Endothelial cell of umbilical vein (primary cell): Measurements from ENCODE around the gene CTNS. TPM values are rescaled to one million over a fixed set of nuclear protein-coding genes. Genes with fewer than 3 reads are reported as not detected.

ENCODE experiments used
- BruUV-seq: library from RNA; stranded (reverse); fragments of 400-500 nt; replicated peaks from 2 replicates; lab custom pipeline; 2021; lab: Mats Ljungman, UMichigan
- CTCF ChIA-PET: fragments of 300-600, 350-600 bp; sonication (Branson Sonifier 250); formaldehyde crosslinking; loops from one replicate; lab custom pipeline; 2021; ENCODE audit warnings: antibody characterized with exemption, inconsistent platforms; lab: Charles Lee
- POLR2A ChIA-PET: fragments of 300-600, 350-600 bp; sonication (Branson Sonifier 250); formaldehyde crosslinking; loops from one replicate; lab custom pipeline; 2021; ENCODE audit warnings: antibody characterized with exemption, inconsistent platforms; lab: Charles Lee
- DNase-seq: peaks from one replicate; pipeline ENCODE4 v3.0.0-alpha.2; 2011; ENCODE audit warnings: low read depth, low spot score
- FAIRE-seq: peaks from 2 replicates; lab custom pipeline; 2011; peaks lifted over from hg19 to GRCh38; lab: Jason Lieb, UNC
- H2AFZ ChIP-seq: 2 replicates; pipeline ENCODE4 v1.6.0; 2012; ENCODE audit warnings: low read depth, low read length, control low read depth, inconsistent platforms
- H3K27ac ChIP-seq: 2 replicates; pipeline ENCODE4 v1.5.1; 2011; ENCODE audit warnings: low read depth, mild to moderate bottlenecking, control low read depth, low read length, moderate library complexity; ENCODE audit not compliant: insufficient read depth
- H3K27me3 ChIP-seq, 2 experiments: 2 replicates each; pipeline versions ENCODE4 v1.6.0 to v1.6.1; 2011; ENCODE audit warnings: low read length in 2 of 2, mixed read lengths in 1 of 2; ENCODE audit not compliant: control insufficient read depth in 2 of 2, insufficient read depth in 2 of 2
- H3K36me3 ChIP-seq, 2 experiments: 2 replicates in 1 of 2; 3 replicates in 1 of 2; pipeline ENCODE4 v1.5.1; 2011; ENCODE audit warnings: low read length in 2 of 2, mild to moderate bottlenecking in 1 of 2, moderate library complexity in 1 of 2; ENCODE audit not compliant: control insufficient read depth in 2 of 2, insufficient read depth in 2 of 2; ENCODE audit errors: extremely low read depth in 1 of 2
- H3K4me1 ChIP-seq: 3 replicates; pipeline ENCODE4 v1.5.1; 2011; ENCODE audit warnings: mild to moderate bottlenecking, low read length; ENCODE audit not compliant: control insufficient read depth, insufficient read depth; ENCODE audit errors: extremely low read depth
- H3K4me2 ChIP-seq: 2 replicates; pipeline ENCODE4 v1.6.1; 2011; ENCODE audit warnings: low read length, control low read depth, mixed read lengths; ENCODE audit not compliant: insufficient read depth
- H3K4me3 ChIP-seq, 3 experiments: fragments of 200-600 bp in 1 of 3; sonication (generic), shearing (Covaris generic) in 1 of 3; replicated peaks in 1 of 3; 2 replicates each; pipeline ENCODE4 v1.5.1; 2011 to 2016; ENCODE audit warnings: control low read depth in 3 of 3, low read length in 3 of 3, mild to moderate bottlenecking in 2 of 3, inconsistent platforms in 1 of 3, low read depth in 1 of 3, moderate library complexity in 1 of 3; ENCODE audit not compliant: insufficient read depth in 1 of 3
- H3K79me2 ChIP-seq: 2 replicates; pipeline ENCODE4 v1.6.0; 2012; ENCODE audit warnings: low read length, inconsistent platforms; ENCODE audit not compliant: control insufficient read depth, insufficient read depth
- H3K9ac ChIP-seq: replicated peaks from 2 replicates; pipeline ENCODE3; 2011; ENCODE audit warnings: low read length, control low read depth; ENCODE audit not compliant: insufficient read depth; ENCODE audit errors: extremely low read depth
- H3K9me1 ChIP-seq: replicated peaks from 3 replicates; pipeline ENCODE4 v1.6.0; 2011; ENCODE audit warnings: mild to moderate bottlenecking, low read length; ENCODE audit not compliant: control insufficient read depth, insufficient read depth; ENCODE audit errors: extremely low read depth
- H3K9me3 ChIP-seq: replicated peaks from 2 replicates; pipeline ENCODE4 v1.5.1; 2012; ENCODE audit warnings: low read length, inconsistent platforms; ENCODE audit not compliant: control insufficient read depth, insufficient read depth
- H4K20me1 ChIP-seq: replicated peaks from 2 replicates; pipeline ENCODE3; 2011; ENCODE audit warnings: mild to moderate bottlenecking, low read length; ENCODE audit not compliant: control insufficient read depth, insufficient read depth; ENCODE audit errors: extremely low read depth
- EZH2 ChIP-seq: IDR thresholded peaks from 2 replicates; pipeline ENCODE4 v1.6.1; 2012; ENCODE audit warnings: borderline replicate concordance, low read depth, mild to moderate bottlenecking, moderate library complexity, low read length, inconsistent platforms; ENCODE audit not compliant: severe bottlenecking
- FOS ChIP-seq: IDR thresholded peaks from 2 replicates; pipeline ENCODE4 v1.6.1; 2011; ENCODE audit warnings: mild to moderate bottlenecking, low read length, moderate library complexity, borderline replicate concordance; ENCODE audit not compliant: insufficient read depth
- GATA2 ChIP-seq: IDR thresholded peaks from 2 replicates; pipeline ENCODE4 v1.7.0; 2011; ENCODE audit warnings: low read depth, mild to moderate bottlenecking, moderate library complexity, mixed read lengths, low read length; ENCODE audit not compliant: insufficient read length, insufficient read depth
- JUN ChIP-seq: IDR thresholded peaks from 2 replicates; pipeline ENCODE4 v1.6.1; 2011; ENCODE audit warnings: borderline replicate concordance, low read depth; ENCODE audit not compliant: insufficient read length, insufficient read depth
- MYC ChIP-seq: IDR thresholded peaks from one replicate; pipeline ENCODE4 v1.6.1; 2011; ENCODE audit warnings: mild to moderate bottlenecking, low read depth, low read length
- POLR2A ChIP-seq: IDR thresholded peaks from 2 replicates; pipeline ENCODE4 v1.6.1; 2012; ENCODE audit warnings: low read depth, mild to moderate bottlenecking, control low read depth, low read length
- POLR2AphosphoS5 ChIP-seq: IDR thresholded peaks from 2 replicates; pipeline ENCODE4 v1.6.1; 2012; ENCODE audit warnings: low read depth, mild to moderate bottlenecking, control low read depth, low read length, moderate library complexity; ENCODE audit not compliant: insufficient read depth
- dilution Hi-C: fragments of 300-500 bp; cut with MboI; formaldehyde crosslinking; loops from one replicate; pipeline ENCODE4 v1.15.0; 2019; ENCODE audit warnings: low sequenced_read_pairs; ENCODE audit not compliant: extremely low pct_ligation_motif_present
- intact Hi-C: fragments of 100-400 bp; cut with micrococcal nuclease; formaldehyde crosslinking; loops from one replicate; pipeline ENCODE4 v1.10.0; 2022
- polyA plus RNA-seq, 4 experiments: library from polyadenylated mRNA; depleted of rRNA in 3 of 4; stranded (reverse) in 3 of 4; unstranded in 1 of 4; fragments of >200 nt; gene quantifications; 2 replicates each; pipeline versions ENCODE4 v1.2.1 to v1.2.3, GENCODE V29; 2011 to 2012; ENCODE audit warnings: missing spikeins in 1 of 4
- total RNA-seq: library from RNA; stranded (reverse); gene quantifications from 2 replicates; pipeline ENCODE4 v1.2.3, GENCODE V29; 2021
- TF ChIP-seq, protein P1 (sequence below), 2 donors: IDR thresholded peaks; 1 replicate in 1 of 2; 2 replicates in 1 of 2; pipeline ENCODE4 v1.5.1; 2011; ENCODE audit warnings: low read length in 2 of 2, mild to moderate bottlenecking in 2 of 2, moderate library complexity in 2 of 2, control low read depth in 1 of 2, inconsistent platforms in 1 of 2, low read depth in 1 of 2; ENCODE audit not compliant: insufficient read depth in 1 of 2; ENCODE audit errors: extremely low read depth in 1 of 2
- TF ChIP-seq, protein P2 (sequence below): IDR thresholded peaks from 2 replicates; pipeline ENCODE4 v1.6.1; 2011; ENCODE audit not compliant: insufficient read depth, insufficient read length

The CTNS gene
- total and polyA plus RNA-seq, 2 donors (not counting 3 experiments of a cell fraction or from before 2014, with no cell fraction given): 17.9 to 25.9 TPM

DNA sequence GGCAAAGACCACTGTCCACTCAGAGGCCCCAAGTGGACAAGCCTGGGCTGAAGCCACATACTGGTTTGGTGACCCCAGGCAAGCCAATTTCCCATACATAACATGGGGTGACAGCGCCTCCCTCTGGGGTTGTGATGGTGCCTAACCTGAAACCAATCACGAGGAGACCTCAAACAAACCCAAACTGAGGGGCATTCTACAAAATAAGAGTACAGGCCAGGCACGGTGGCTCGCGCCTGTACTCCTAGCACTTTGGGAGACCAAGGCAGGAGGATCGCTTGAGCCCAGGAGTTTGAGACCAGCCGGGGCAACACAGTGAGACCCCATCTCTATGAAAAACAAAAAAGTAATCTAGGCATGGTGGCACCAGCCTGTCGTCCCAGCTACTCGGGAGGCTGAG, 55.8 kb downstream of the CTNS start:
- no peak overlapping the region for H3K4me2 ChIP-seq
- H3K79me2 ChIP-seq: no peaks in the 10 kb centered on the region
- TF ChIP-seq POLR2AphosphoS5 (no peak), POLR2A (no peak), FOS (no peak), EZH2 (no peak), MYC (no peak), JUN (no peak), GATA2 (no peak)
- TF ChIP-seq, protein P1, sequence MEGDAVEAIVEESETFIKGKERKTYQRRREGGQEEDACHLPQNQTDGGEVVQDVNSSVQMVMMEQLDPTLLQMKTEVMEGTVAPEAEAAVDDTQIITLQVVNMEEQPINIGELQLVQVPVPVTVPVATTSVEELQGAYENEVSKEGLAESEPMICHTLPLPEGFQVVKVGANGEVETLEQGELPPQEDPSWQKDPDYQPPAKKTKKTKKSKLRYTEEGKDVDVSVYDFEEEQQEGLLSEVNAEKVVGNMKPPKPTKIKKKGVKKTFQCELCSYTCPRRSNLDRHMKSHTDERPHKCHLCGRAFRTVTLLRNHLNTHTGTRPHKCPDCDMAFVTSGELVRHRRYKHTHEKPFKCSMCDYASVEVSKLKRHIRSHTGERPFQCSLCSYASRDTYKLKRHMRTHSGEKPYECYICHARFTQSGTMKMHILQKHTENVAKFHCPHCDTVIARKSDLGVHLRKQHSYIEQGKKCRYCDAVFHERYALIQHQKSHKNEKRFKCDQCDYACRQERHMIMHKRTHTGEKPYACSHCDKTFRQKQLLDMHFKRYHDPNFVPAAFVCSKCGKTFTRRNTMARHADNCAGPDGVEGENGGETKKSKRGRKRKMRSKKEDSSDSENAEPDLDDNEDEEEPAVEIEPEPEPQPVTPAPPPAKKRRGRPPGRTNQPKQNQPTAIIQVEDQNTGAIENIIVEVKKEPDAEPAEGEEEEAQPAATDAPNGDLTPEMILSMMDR (IDR thresholded peaks at IDR 0.05; ENCODE audit: extremely low read depth in 1 of 2, insufficient read depth in 1 of 2, low read depth in 1 of 2, low read length in 2 of 2): no peak
- TF ChIP-seq, protein P2, sequence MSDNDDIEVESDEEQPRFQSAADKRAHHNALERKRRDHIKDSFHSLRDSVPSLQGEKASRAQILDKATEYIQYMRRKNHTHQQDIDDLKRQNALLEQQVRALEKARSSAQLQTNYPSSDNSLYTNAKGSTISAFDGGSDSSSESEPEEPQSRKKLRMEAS: no peak
- no peak overlapping the region for H3K27ac ChIP-seq
- no peak overlapping the region for H3K4me3 ChIP-seq
- DNase-seq (no peak), FAIRE-seq (no peak)
- no peak overlapping the region for H2AFZ ChIP-seq
- H4K20me1 ChIP-seq: no peaks in the 10 kb centered on the region
- H3K9ac ChIP-seq: no peak overlapping the region
- dilution Hi-C loops: no loop called here
- intact Hi-C loops: no loop called here
- H3K36me3 ChIP-seq: no peaks in the 10 kb centered on the region
- H3K27me3 ChIP-seq: peaks cover 17 to 18% of the 10 kb centered on the region in 2 experiments
- H3K9me1 ChIP-seq: no peaks in the 10 kb centered on the region
- BruUV-seq: no TSS peak
- peaks cover 5% of the 10 kb centered on the region for H3K4me1 ChIP-seq
- no peaks in the 10 kb centered on the region for H3K9me3 ChIP-seq
- CTCF ChIA-PET: no interaction called here
- POLR2A ChIA-PET: no interaction called here
